Lung (tissue), 13 donors: Measurements from ENCODE around the gene PEX14. TPM values are rescaled to one million over a fixed set of nuclear protein-coding genes. Genes with fewer than 3 reads are reported as not detected.

Source experiments
- ATAC-seq: fragments of 200-7000 bp; cut with Tn5 transposase; one replicate; pipeline ENCODE4 v1.9.1; 2020; ENCODE audit warnings: moderate number of reproducible peaks; ENCODE audit not compliant: insufficient read depth, low FRiP score
- DNase-seq, 3 donors: peaks; one replicate each; pipeline ENCODE4 v3.0.0-alpha.2; 2013 to 2017
- H3K27ac ChIP-seq, 2 donors: one replicate each; pipeline ENCODE4 v1.5.1; 2013; ENCODE audit warnings: mild to moderate bottlenecking in 2 of 2, moderate library complexity in 2 of 2, control low read depth in 1 of 2, inconsistent platforms in 1 of 2, low read depth in 1 of 2, low read length in 1 of 2
- H3K27me3 ChIP-seq, 3 donors: one replicate each; pipeline ENCODE4 v1.5.1; 2013; ENCODE audit warnings: low read length in 2 of 3; ENCODE audit not compliant: control insufficient read depth in 3 of 3, insufficient read depth in 3 of 3
- H3K36me3 ChIP-seq, 4 donors: one replicate each; pipeline ENCODE4 v1.5.1; 2013; ENCODE audit warnings: low read length in 4 of 4, mild to moderate bottlenecking in 1 of 4, moderate library complexity in 1 of 4; ENCODE audit not compliant: control insufficient read depth in 4 of 4, insufficient read depth in 4 of 4
- H3K4me1 ChIP-seq, 5 donors: one replicate each; pipeline ENCODE4 v1.5.1; 2013; ENCODE audit warnings: low read length in 5 of 5, mild to moderate bottlenecking in 2 of 5, moderate library complexity in 1 of 5; ENCODE audit not compliant: control insufficient read depth in 5 of 5, insufficient read depth in 5 of 5
- H3K4me3 ChIP-seq: one replicate; pipeline ENCODE4 v1.5.1; 2013; ENCODE audit warnings: mild to moderate bottlenecking, control low read depth, moderate library complexity
- H3K9ac ChIP-seq, 2 donors: one replicate each; pipeline ENCODE4 v1.5.1; 2013; ENCODE audit warnings: low read length in 2 of 2, control low read depth in 1 of 2; ENCODE audit not compliant: insufficient read depth in 1 of 2
- H3K9me3 ChIP-seq, 4 donors: one replicate each; pipeline ENCODE4 v1.5.1; 2013; ENCODE audit warnings: low read length in 3 of 4, mild to moderate bottlenecking in 1 of 4, moderate library complexity in 1 of 4; ENCODE audit not compliant: control insufficient read depth in 4 of 4, insufficient read depth in 3 of 4
- CTCF ChIP-seq: IDR thresholded peaks from 2 replicates; pipeline ENCODE4 v1.5.1; 2012; ENCODE audit warnings: mild to moderate bottlenecking; ENCODE audit errors: control extremely low read depth, extremely low read depth
- WGBS, 2 donors: extraction: QIAGEN DNeasy Blood & Tissue Kit; methylation state at CpG; one replicate each; pipeline ENCODE4 v1.1.7; 2013; 5-methylcytosine and 5-hydroxymethylcytosine counted together
- polyA plus RNA-seq, 2 donors: library from polyadenylated mRNA; stranded (reverse); fragments of 200-250 nt; gene quantifications; one replicate each; pipeline ENCODE4 v1.2.1, GENCODE V29; 2013
- small RNA-seq: library from RNA; depleted of rRNA; stranded (forward); fragments of <200 nt; gene quantifications from one replicate; pipeline ENCODE3, GENCODE V24; 2014; ENCODE audit warnings: low replicate concordance
- total RNA-seq, 2 donors: library from RNA; depleted of rRNA in 1 of 2; stranded (reverse); fragments of >200 nt in 1 of 2; gene quantifications; one replicate each; pipeline ENCODE4 v1.2.1, GENCODE V29; 2014 to 2021
- donor health status: control.
- donor health status: control.
- donor health status: Bipolar disorder and iron deficiency.
- donor health status: healthy.
- donor health status: DM: yes; HTN: yes; CAD: no.

The PEX14 gene
- total and polyA plus RNA-seq, 4 donors: 18.1 to 29.2 (median 20.8) TPM

GRCh38 chr1:10678402-10678801 lies 203.7 kb downstream of the PEX14 start:
- TF ChIP-seq CTCF: no peak
- H3K36me3 ChIP-seq: no peaks in the 10 kb centered on the region
- no peaks in the 10 kb centered on the region for H3K9me3 ChIP-seq
- DNase-seq: no peak
- H3K9ac ChIP-seq: no peak overlapping the region
- H3K4me3 ChIP-seq: no peak overlapping the region
- WGBS, 2 donors: 83 to 84% methylated on average over 23 of the region's 23 CpGs
- no peak for ATAC-seq
- peaks cover 4 to 59% (median 44%) of the 10 kb centered on the region in 5 donors for H3K4me1 ChIP-seq
- H3K27me3 ChIP-seq: no peaks in the 10 kb centered on the region
- no peak overlapping the region for H3K27ac ChIP-seq

GRCh38 chr1:10678852-10679251 lies 204.1 kb downstream of the PEX14 start:
- H3K9ac ChIP-seq: no peak overlapping the region

GRCh38 chr1:10679496-10680220 lies 204.9 kb downstream of the PEX14 start:
- H3K27ac ChIP-seq: peak overlapping the region in 1 of 2 donors; percentile 78
- TF ChIP-seq CTCF: no peak
- no peaks in the 10 kb centered on the region for H3K9me3 ChIP-seq
- peak; percentile 15 for ATAC-seq
- no peak overlapping the region for H3K9ac ChIP-seq
- WGBS, 2 donors: 39 to 43% methylated on average over 9 of the region's 9 CpGs
- H3K4me1 ChIP-seq: peaks cover 4 to 58% (median 43%) of the 10 kb centered on the region in 5 donors
- H3K27me3 ChIP-seq: no peaks in the 10 kb centered on the region
- peak; percentile 81 to 90 (median 84) for DNase-seq
- H3K4me3 ChIP-seq: no peak overlapping the region
- H3K36me3 ChIP-seq: no peaks in the 10 kb centered on the region

More at GRCh38 chr1:10678852-10679251, 204.1 kb downstream of the PEX14 start:
- Histone ChIP-seq H3K4me1 (peaks cover 4 to 58% (median 43%) of the 10 kb centered on the region in 5 donors), H3K9me3 (no peaks in the 10 kb centered on the region), H3K36me3 (no peaks in the 10 kb centered on the region), H3K4me3 (no peak overlapping the region), H3K27ac (peak overlapping the region in 1 of 2 donors; percentile 78), H3K27me3 (no peaks in the 10 kb centered on the region)
- 81 to 82% methylated on average over 11 of the region's 11 CpGs for WGBS, 2 donors
- TF ChIP-seq CTCF: no peak
- ATAC-seq (no peak), DNase-seq (no peak)

Small RNAs within 50 kb of the gene (small RNA-seq; reads per million reads assigned to genes)
- gene RN7SL614P: not detected

Other genes starting within 250 kb of the PEX14 start
- 100 to 1,000 TPM in 1 of 2 donors, 10 to 100 TPM in 1; 47.8 to 234 TPM for gene PGD, start 75.9 kb upstream of the PEX14 start, total RNA-seq
- 100 to 1,000 TPM in 1 of 2 donors, 10 to 100 TPM in 1; 94.5 to 421 TPM for gene PGD, start 75.9 kb upstream of the PEX14 start, polyA plus RNA-seq
- gene CENPS, start 44.5 kb upstream of the PEX14 start, total RNA-seq: 10 to 100 TPM; 15.5 to 19.5 TPM
- gene CENPS, start 44.5 kb upstream of the PEX14 start, polyA plus RNA-seq: 10 to 100 TPM; 12.5 to 21.0 TPM
- under 1 TPM in 1 of 2 donors, not detected in 1; 0.40 TPM for gene CORT, start 24.9 kb upstream of the PEX14 start, total RNA-seq
- gene CORT, start 24.9 kb upstream of the PEX14 start, polyA plus RNA-seq: under 1 TPM; 0.10 to 0.20 TPM
- gene DFFA, start 2.4 kb upstream of the PEX14 start, total RNA-seq: 10 to 100 TPM; 32.2 to 37.4 TPM
- 10 to 100 TPM; 13.8 to 21.9 TPM for gene DFFA, start 2.4 kb upstream of the PEX14 start, polyA plus RNA-seq